OCI-LY3 (cell line): ENCODE data around the gene GJB1.

Experiments used
- EZH2phosphoT487 ChIP-seq: fragments of 200-600 bp; shearing (Covaris generic); IDR thresholded peaks from 2 replicates; pipeline ENCODE4 v1.6.1; 2018; ENCODE audit warnings: antibody characterized with exemption, mixed run types, low read depth
- TF ChIP-seq, protein P1 (sequence below): fragments of 200-600, 300-600 bp; sonication (generic); IDR thresholded peaks from 2 replicates; pipeline ENCODE4 v1.5.1; 2014; ENCODE audit warnings: antibody characterized with exemption, low read length, low read depth

GRCh38 chrX:71250841-71251240 is 27.8 kb downstream of the GJB1 start:
- TF ChIP-seq, protein P1, sequence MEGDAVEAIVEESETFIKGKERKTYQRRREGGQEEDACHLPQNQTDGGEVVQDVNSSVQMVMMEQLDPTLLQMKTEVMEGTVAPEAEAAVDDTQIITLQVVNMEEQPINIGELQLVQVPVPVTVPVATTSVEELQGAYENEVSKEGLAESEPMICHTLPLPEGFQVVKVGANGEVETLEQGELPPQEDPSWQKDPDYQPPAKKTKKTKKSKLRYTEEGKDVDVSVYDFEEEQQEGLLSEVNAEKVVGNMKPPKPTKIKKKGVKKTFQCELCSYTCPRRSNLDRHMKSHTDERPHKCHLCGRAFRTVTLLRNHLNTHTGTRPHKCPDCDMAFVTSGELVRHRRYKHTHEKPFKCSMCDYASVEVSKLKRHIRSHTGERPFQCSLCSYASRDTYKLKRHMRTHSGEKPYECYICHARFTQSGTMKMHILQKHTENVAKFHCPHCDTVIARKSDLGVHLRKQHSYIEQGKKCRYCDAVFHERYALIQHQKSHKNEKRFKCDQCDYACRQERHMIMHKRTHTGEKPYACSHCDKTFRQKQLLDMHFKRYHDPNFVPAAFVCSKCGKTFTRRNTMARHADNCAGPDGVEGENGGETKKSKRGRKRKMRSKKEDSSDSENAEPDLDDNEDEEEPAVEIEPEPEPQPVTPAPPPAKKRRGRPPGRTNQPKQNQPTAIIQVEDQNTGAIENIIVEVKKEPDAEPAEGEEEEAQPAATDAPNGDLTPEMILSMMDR: no peak
- TF ChIP-seq EZH2phosphoT487: no peak
